HL-60 (cell line): ENCODE measurements around the gene EBF4.

Source experiments
- GABPA ChIP-seq: IDR thresholded peaks from 2 replicates; pipeline ENCODE4 v1.6.1; 2012; ENCODE audit warnings: low read depth
- POLR2AphosphoS5 ChIP-seq: IDR thresholded peaks from 2 replicates; pipeline ENCODE4 v1.6.1; 2012; ENCODE audit warnings: low read depth
- TF ChIP-seq, protein P1 (sequence below): IDR thresholded peaks from 2 replicates; pipeline ENCODE4 v1.6.1; 2012; ENCODE audit warnings: low read depth; ENCODE audit not compliant: insufficient replicate concordance

DNA sequence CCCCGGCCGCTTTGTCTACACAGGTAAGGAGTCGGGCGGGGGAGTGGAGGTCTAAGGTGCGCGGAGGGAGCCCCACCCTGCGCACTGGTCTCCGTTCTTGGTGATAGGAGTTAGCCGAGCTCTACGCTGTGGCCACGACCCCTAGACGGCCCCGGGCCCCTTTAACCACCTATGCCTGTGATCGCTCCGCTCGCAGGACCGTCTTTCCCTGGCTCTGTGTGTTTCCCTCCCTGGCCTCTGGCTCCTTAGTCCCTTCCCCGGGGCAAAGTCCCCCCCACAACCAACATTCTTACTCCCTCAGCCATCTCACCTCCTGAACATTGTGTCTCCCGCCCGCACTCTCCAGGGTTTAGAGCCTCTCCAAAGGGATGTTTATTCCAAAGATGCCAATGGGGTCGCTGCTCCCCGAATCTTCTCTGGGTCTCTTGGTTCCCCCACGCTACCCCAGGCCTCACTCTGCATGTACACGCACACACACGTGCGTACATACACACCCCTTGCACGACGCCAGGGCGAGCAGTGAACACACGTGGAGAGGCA is 57.4 kb downstream of the EBF4 start:
- TF ChIP-seq POLR2AphosphoS5 (no peak), GABPA (no peak)
- TF ChIP-seq, protein P1, sequence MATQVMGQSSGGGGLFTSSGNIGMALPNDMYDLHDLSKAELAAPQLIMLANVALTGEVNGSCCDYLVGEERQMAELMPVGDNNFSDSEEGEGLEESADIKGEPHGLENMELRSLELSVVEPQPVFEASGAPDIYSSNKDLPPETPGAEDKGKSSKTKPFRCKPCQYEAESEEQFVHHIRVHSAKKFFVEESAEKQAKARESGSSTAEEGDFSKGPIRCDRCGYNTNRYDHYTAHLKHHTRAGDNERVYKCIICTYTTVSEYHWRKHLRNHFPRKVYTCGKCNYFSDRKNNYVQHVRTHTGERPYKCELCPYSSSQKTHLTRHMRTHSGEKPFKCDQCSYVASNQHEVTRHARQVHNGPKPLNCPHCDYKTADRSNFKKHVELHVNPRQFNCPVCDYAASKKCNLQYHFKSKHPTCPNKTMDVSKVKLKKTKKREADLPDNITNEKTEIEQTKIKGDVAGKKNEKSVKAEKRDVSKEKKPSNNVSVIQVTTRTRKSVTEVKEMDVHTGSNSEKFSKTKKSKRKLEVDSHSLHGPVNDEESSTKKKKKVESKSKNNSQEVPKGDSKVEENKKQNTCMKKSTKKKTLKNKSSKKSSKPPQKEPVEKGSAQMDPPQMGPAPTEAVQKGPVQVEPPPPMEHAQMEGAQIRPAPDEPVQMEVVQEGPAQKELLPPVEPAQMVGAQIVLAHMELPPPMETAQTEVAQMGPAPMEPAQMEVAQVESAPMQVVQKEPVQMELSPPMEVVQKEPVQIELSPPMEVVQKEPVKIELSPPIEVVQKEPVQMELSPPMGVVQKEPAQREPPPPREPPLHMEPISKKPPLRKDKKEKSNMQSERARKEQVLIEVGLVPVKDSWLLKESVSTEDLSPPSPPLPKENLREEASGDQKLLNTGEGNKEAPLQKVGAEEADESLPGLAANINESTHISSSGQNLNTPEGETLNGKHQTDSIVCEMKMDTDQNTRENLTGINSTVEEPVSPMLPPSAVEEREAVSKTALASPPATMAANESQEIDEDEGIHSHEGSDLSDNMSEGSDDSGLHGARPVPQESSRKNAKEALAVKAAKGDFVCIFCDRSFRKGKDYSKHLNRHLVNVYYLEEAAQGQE, result no peak
